Esophagus muscularis mucosa (tissue), 4 donors: ENCODE measurements around the gene EDIL3.
"Not testable (repeated sequence)": the region's sequence is repeated elsewhere in the genome, so short reads cannot be mapped to it uniquely, and the experiment has no call there.

ENCODE experiments used
- EP300 ChIP-seq: sonication (generic); formaldehyde crosslinking; IDR thresholded peaks from one replicate; pipeline ENCODE4 v1.6.1; 2017; ENCODE audit warnings: antibody characterized with exemption
- POLR2A ChIP-seq: fragments of 450-650 bp; IDR thresholded peaks from one replicate; pipeline ENCODE4 v1.6.1; 2017; ENCODE audit warnings: antibody characterized with exemption, moderate library complexity, mild to moderate bottlenecking, low read depth
- POLR2AphosphoS5 ChIP-seq, 2 donors: sonication (generic); formaldehyde crosslinking; IDR thresholded peaks; one replicate each; pipeline ENCODE4 v1.6.1; 2017; ENCODE audit warnings: antibody characterized with exemption in 2 of 2
- TF ChIP-seq, protein P1 (sequence below), 3 experiments: fragments of 200-600 bp in 2 of 3; fragments of 450-650 bp in 1 of 3; sonication (generic) in 2 of 3; IDR thresholded peaks; one replicate each; pipeline ENCODE4 v1.5.1; 2017 to 2019; ENCODE audit warnings: antibody characterized with exemption in 3 of 3, mild to moderate bottlenecking in 2 of 3, moderate library complexity in 1 of 3

- TF ChIP-seq POLR2AphosphoS5 (IDR thresholded peaks at IDR 0.05); POLR2A; EP300: not testable (repeated sequence)
- TF ChIP-seq, protein P1, sequence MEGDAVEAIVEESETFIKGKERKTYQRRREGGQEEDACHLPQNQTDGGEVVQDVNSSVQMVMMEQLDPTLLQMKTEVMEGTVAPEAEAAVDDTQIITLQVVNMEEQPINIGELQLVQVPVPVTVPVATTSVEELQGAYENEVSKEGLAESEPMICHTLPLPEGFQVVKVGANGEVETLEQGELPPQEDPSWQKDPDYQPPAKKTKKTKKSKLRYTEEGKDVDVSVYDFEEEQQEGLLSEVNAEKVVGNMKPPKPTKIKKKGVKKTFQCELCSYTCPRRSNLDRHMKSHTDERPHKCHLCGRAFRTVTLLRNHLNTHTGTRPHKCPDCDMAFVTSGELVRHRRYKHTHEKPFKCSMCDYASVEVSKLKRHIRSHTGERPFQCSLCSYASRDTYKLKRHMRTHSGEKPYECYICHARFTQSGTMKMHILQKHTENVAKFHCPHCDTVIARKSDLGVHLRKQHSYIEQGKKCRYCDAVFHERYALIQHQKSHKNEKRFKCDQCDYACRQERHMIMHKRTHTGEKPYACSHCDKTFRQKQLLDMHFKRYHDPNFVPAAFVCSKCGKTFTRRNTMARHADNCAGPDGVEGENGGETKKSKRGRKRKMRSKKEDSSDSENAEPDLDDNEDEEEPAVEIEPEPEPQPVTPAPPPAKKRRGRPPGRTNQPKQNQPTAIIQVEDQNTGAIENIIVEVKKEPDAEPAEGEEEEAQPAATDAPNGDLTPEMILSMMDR (IDR thresholded peaks at IDR 0.05), result not testable (repeated sequence)
Measured at GRCh38 chr5:84018521-84018920, 366.2 kb downstream of the EDIL3 start.
